Esophagus muscularis mucosa (tissue), 4 donors: Measurements from ENCODE around the gene CIITA. TPM values are rescaled to one million over a fixed set of nuclear protein-coding genes. Genes with fewer than 3 reads are reported as not detected.

Experiments
- DNase-seq: peaks from one replicate; pipeline ENCODE4 v3.0.0-alpha.2; 2017; ENCODE audit errors: extremely low spot score
- H3K27ac ChIP-seq, 4 donors: fragments of 200-600 bp; sonication (generic); replicated peaks in 1 of 4; 1 replicate in 3 of 4; 2 replicates in 1 of 4; pipeline ENCODE4 v1.5.1; 2016 to 2019; ENCODE audit warnings: mild to moderate bottlenecking in 1 of 4
- H3K27me3 ChIP-seq, 4 donors: fragments of 200-600 bp; sonication (generic); one replicate each; pipeline versions ENCODE4 v1.5.1 to v1.6.0; 2016 to 2019
- H3K36me3 ChIP-seq, 4 donors: fragments of 200-600 bp; sonication (generic); one replicate each; pipeline ENCODE4 v1.5.1; 2016 to 2019
- H3K4me1 ChIP-seq, 4 donors: fragments of 200-600 bp; sonication (generic); one replicate each; pipeline ENCODE4 v1.5.1; 2016 to 2019
- H3K4me3 ChIP-seq, 4 donors: fragments of 200-600 bp; sonication (generic); 1 replicate in 2 of 4; 2 replicates in 2 of 4; pipeline ENCODE4 v1.5.1; 2016 to 2019; ENCODE audit warnings: mild to moderate bottlenecking in 4 of 4, moderate library complexity in 1 of 4
- H3K9me3 ChIP-seq, 4 donors: fragments of 200-600 bp; sonication (generic); 1 replicate in 3 of 4; 2 replicates in 1 of 4; pipeline ENCODE4 v1.5.1; 2016 to 2019
- EP300 ChIP-seq: sonication (generic); formaldehyde crosslinking; IDR thresholded peaks from one replicate; pipeline ENCODE4 v1.6.1; 2017; ENCODE audit warnings: antibody characterized with exemption
- POLR2A ChIP-seq: fragments of 450-650 bp; IDR thresholded peaks from one replicate; pipeline ENCODE4 v1.6.1; 2017; ENCODE audit warnings: antibody characterized with exemption, moderate library complexity, mild to moderate bottlenecking, low read depth
- POLR2AphosphoS5 ChIP-seq, 2 donors: sonication (generic); formaldehyde crosslinking; IDR thresholded peaks; one replicate each; pipeline ENCODE4 v1.6.1; 2017; ENCODE audit warnings: antibody characterized with exemption in 2 of 2
- WGBS: methylation state at CpG from one replicate; pipeline ENCODE4 v1.1.5; 2018; 5-methylcytosine and 5-hydroxymethylcytosine counted together
- intact Hi-C: fragments of 100-400 bp; cut with DNase I; formaldehyde crosslinking; loops from one replicate; pipeline ENCODE4 v1.15.1; 2023
- total RNA-seq, 4 donors: library from RNA; depleted of rRNA; stranded (reverse); fragments of >200 nt; gene quantifications; one replicate each; pipeline versions ENCODE4 v1.1.0 to v1.2.1, GENCODE V29; 2016
- TF ChIP-seq, protein P1 (sequence below), 3 experiments: fragments of 200-600 bp in 2 of 3; fragments of 450-650 bp in 1 of 3; sonication (generic) in 2 of 3; IDR thresholded peaks; one replicate each; pipeline ENCODE4 v1.5.1; 2017 to 2019; ENCODE audit warnings: antibody characterized with exemption in 3 of 3, mild to moderate bottlenecking in 2 of 3, moderate library complexity in 1 of 3

CIITA gene
- total RNA-seq, 4 donors from 2014 or later = 6.8 to 11.2 (median 8.9) TPM

DNA sequence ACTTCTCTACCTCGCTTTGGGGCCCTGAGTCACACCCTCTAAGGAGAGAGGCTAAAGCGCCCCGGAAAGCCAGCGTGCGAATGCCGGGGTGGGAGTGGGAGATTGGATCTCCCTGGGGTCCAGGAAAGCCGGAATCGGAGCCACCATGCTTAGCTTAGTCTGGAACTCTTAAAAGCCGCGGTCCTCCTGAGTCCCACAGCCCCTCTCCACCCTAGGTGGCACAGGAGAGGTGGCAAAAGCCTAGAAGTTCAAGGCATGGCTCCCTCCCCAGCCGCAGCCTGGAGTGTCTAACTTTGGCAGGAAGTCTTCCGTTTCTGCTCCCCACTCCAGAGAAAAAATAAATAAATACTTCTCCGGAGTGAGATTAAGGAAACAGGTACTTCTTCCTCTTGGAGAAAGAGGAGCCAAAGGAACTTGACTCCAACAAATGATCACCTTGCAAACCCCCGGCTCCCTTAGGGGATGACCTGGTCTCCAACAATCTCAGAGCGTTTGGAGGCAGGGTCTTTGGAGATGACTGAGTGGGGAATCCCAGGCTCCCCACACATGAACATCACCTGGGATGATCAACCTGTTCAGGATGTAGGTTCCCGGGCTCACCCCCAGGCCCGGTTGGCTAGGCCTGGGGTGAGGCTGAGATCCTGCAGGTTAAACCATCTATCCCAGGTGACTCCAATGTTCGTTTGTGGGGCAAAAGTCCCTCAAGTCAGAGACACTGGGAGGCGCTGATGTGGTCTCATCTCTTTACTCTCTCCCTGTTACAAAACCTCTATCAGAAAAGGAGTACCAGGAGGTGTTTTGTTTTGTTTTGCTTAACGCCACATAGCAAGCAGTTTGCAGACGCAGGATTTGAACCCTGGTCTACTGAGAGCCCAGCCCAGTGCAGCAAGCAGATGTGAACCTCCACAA lies 2.9 kb downstream of the CIITA start:
- Histone ChIP-seq H3K36me3 (no peaks in the 10 kb centered on the region), H3K4me1 (peaks cover 11 to 27% (median 20%) of the 10 kb centered on the region in 4 donors), H3K27me3 (peaks cover 0 to 62% (median under 1%) of the 10 kb centered on the region in 4 donors), H3K9me3 (no peaks in the 10 kb centered on the region), H3K4me3 (peak overlapping the region; percentile 58 to 68 (median 62)), H3K27ac (peak overlapping the region; percentile 25 to 67 (median 52))
- TF ChIP-seq EP300 (no peak), POLR2A (no peak), POLR2AphosphoS5 (IDR thresholded peaks at IDR 0.05) (no peak)
- TF ChIP-seq, protein P1, sequence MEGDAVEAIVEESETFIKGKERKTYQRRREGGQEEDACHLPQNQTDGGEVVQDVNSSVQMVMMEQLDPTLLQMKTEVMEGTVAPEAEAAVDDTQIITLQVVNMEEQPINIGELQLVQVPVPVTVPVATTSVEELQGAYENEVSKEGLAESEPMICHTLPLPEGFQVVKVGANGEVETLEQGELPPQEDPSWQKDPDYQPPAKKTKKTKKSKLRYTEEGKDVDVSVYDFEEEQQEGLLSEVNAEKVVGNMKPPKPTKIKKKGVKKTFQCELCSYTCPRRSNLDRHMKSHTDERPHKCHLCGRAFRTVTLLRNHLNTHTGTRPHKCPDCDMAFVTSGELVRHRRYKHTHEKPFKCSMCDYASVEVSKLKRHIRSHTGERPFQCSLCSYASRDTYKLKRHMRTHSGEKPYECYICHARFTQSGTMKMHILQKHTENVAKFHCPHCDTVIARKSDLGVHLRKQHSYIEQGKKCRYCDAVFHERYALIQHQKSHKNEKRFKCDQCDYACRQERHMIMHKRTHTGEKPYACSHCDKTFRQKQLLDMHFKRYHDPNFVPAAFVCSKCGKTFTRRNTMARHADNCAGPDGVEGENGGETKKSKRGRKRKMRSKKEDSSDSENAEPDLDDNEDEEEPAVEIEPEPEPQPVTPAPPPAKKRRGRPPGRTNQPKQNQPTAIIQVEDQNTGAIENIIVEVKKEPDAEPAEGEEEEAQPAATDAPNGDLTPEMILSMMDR (IDR thresholded peaks at IDR 0.05) = no peak
- intact Hi-C loops = no loop called here
- no peak for DNase-seq
- WGBS = 48% methylated on average over 20 of the region's 21 CpGs

DNA sequence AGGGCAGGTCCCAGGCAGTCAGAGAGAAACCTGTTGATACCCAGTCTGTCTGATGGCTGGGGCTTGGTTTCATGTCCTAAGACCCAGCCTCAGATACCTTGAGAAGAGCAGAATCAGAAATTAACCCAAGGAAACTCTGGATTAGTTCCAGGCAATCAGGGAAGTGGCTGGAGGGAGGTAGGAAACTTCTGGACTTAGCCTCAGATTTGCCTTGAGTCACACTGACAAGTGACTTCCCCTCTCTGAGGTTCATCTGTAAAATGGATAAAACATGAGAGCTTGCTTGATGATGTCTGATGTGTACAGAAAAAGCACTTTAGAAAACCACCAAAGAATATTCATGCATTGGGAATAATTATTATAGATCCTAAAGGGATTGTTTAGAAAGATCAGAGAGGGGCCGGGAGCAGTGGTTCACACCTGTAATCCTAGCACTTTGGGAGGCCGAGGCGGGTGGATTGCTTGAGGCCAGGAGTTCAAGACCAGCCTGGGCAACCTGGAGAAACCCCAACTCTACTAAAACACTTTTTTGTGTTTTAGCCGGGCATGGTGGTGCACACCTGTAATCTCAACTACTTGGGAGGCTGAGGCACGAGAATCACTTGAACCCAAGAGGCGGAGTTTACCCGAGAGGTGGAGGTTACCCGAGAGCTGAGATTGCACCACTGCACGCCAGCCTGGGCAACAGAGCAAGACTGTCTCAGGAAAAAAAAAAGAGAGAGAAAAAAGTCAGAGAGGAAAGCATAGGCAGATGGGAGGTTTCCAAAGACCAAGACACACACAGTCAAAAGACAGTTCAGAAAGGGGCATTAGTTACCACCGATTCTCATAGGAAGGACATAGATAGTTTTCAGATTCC lies 3.8 kb downstream of the CIITA start:
- peak overlapping the region in 1 of 4 donors; percentile 67 for H3K27ac ChIP-seq
- H3K27me3 ChIP-seq = peaks cover 0 to 55% (median 0%) of the 10 kb centered on the region in 4 donors
- no peaks in the 10 kb centered on the region for H3K36me3 ChIP-seq
- WGBS = 84% methylated on average over 10 of the region's 10 CpGs
- H3K9me3 ChIP-seq = no peaks in the 10 kb centered on the region
- intact Hi-C loops = no loop called here
- no peak for DNase-seq
- H3K4me3 ChIP-seq = peak overlapping the region in 2 of 4 donors; percentile 58 to 68
- peaks cover 11 to 27% (median 20%) of the 10 kb centered on the region in 4 donors for H3K4me1 ChIP-seq
- TF ChIP-seq EP300 (no peak), POLR2AphosphoS5 (IDR thresholded peaks at IDR 0.05) (peak in 1 of 2 donors; percentile 14)

DNA sequence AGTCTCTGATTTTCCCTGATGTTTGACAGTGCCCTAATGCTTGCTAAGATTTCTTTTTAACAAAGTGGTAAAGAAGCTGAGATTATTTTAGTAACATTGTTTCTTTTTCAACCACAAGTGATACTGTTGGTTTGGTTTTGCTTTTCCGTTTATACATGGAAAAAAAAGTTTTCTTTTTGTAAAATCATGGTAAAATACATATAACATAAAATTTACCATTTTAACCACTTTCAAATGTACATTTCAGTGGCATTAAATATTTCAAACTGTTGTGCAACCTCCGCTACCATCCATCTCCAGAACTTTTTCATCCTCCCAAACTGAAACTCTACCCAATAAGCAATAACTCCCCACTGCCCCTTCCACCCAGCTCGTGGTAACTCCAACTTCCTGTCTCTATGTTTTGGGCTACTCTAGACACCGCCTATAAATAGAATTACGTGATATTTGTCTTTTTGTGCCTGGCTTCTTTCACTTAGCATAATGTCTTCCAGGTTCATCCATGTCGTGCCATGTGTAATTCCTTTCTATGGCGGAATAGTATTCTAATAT lies 4.6 kb downstream of the CIITA start:
- Histone ChIP-seq H3K36me3 (no peaks in the 10 kb centered on the region), H3K27me3 (peaks cover 0 to 50% (median 0%) of the 10 kb centered on the region in 4 donors), H3K4me1 (peaks cover 11 to 27% (median 20%) of the 10 kb centered on the region in 4 donors), H3K4me3 (no peak overlapping the region), H3K9me3 (no peaks in the 10 kb centered on the region), H3K27ac (no peak overlapping the region)
- intact Hi-C loops = no loop called here
- TF ChIP-seq POLR2A (no peak), POLR2AphosphoS5 (IDR thresholded peaks at IDR 0.05) (no peak), EP300 (no peak)
- TF ChIP-seq, protein P1 (IDR thresholded peaks at IDR 0.05) = no peak
- no peak for DNase-seq
- WGBS = 65% methylated on average over 7 of the region's 7 CpGs

DNA sequence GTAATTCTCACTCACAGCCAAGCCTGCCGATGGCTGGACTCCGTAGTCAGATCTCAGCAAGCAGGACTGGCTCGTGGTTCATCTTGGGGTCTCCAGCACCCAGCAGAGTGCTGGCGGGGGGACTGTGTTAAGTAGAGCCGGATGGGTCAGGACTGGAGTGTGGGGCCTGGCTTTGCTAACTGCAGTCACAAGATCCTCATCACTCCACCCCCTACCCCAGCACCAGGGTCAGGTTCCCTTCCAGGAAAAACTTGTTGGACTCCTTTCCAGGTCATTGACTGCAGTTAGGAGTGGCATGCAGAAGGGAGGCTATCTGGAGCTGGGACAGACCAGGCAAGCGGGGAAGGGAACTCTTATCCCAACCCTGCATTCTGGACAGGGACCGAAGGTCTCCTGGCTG lies 6.0 kb downstream of the CIITA start:
- Histone ChIP-seq H3K4me3 (no peak overlapping the region), H3K4me1 (peaks cover 11 to 22% (median 19%) of the 10 kb centered on the region in 4 donors), H3K27me3 (peaks cover 0 to 36% (median 0%) of the 10 kb centered on the region in 4 donors), H3K9me3 (no peaks in the 10 kb centered on the region), H3K27ac (no peak overlapping the region), H3K36me3 (no peaks in the 10 kb centered on the region)
- 85% methylated on average over 7 of the region's 7 CpGs for WGBS
- TF ChIP-seq POLR2A (no peak), EP300 (no peak), POLR2AphosphoS5 (IDR thresholded peaks at IDR 0.05) (no peak)
- TF ChIP-seq, protein P1 (IDR thresholded peaks at IDR 0.05) = no peak
- intact Hi-C loops = no loop called here
- DNase-seq = no peak
